ENCODE data around the gene FOXJ3. TPM values are rescaled to one million over a fixed set of nuclear protein-coding genes. Genes with fewer than 3 reads are reported as not detected.

FOXJ3 gene
- total and polyA plus RNA-seq, 2 of the 13 experiments (the other 11 are each of a cell fraction or from before 2014, with no cell fraction given), result 16.6 to 48.5 TPM

DNA sequence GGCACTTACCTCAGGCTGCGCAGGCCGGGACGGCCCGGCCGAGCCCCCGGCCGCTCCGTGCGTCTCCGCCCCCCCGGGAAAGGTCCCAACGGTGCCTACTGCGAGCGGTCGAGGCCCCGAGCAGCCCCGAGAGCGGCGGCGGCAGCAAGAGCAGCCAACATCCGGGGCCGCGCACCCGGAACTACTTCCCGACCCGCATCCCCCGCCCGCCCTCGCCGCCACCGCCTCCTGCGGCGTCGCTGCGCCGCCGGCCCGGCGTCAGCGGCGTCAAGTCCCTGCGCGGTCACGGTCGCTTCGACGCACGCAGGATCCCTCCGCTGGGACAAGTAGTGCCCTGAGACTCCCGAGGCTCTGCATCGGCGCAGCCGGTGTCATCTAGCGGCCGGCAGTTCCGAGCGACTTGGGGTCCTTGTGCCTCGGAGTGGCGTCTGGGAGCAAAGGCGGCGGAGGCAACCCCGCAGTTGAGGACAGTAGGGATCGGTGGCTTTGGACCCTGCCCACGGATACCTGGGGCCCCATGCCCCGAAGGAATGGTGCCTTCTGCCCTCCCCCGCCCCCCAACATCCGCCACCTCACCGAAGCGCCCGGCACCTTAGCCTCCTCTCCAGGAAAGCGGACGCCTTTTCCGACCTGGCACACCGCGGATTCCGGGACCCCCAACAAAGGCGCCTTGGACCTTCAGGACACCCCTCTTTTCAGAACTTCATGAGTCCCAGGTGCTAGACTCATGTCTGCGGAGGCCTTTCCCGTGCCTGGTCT is at the start of gene FOXJ3 (continued):
- TF ChIP-seq, protein P1, sequence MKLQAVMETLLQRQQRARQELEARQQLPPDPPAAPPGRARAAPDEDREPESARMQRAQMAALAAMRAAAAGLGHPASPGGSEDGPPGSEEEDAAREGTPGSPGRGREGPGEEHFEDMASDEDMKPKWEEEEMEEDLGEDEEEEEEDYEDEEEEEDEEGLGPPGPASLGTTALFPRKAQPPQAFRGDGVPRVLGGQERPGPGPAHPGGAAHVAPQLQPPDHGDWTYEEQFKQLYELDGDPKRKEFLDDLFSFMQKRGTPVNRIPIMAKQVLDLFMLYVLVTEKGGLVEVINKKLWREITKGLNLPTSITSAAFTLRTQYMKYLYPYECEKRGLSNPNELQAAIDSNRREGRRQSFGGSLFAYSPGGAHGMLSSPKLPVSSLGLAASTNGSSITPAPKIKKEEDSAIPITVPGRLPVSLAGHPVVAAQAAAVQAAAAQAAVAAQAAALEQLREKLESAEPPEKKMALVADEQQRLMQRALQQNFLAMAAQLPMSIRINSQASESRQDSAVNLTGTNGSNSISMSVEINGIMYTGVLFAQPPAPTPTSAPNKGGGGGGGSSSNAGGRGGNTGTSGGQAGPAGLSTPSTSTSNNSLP (IDR thresholded peaks at IDR 0.05; ENCODE audit: low read depth, low read length), result peak; percentile 49; the same call in 1 of the 2 replicates
- TF ChIP-seq SATB2 (CRISPR knock-in tag; IDR thresholded peaks at IDR 0.05) (peak; percentile 26; the same call in 1 of the 2 replicates), ZNF260 (CRISPR knock-in tag; IDR thresholded peaks at IDR 0.05; ENCODE audit: borderline replicate concordance, low read depth) (no peak), ZNF772 (CRISPR knock-in tag; IDR thresholded peaks at IDR 0.05) (peak; percentile 92; the same call in 1 of the 2 replicates), ZNF510 (CRISPR knock-in tag; IDR thresholded peaks at IDR 0.05; ENCODE audit: low read depth) (no peak), EEA1 (CRISPR knock-in tag; IDR thresholded peaks at IDR 0.05; ENCODE audit: borderline replicate concordance) (no peak), ZNF597 (CRISPR knock-in tag; IDR thresholded peaks at IDR 0.05) (no peak), ZNF484 (CRISPR knock-in tag; IDR thresholded peaks at IDR 0.05; ENCODE audit: borderline replicate concordance, low read depth) (no peak), ZFP37 (CRISPR knock-in tag; IDR thresholded peaks at IDR 0.05; ENCODE audit: borderline replicate concordance) (no peak), NFIB (CRISPR knock-in tag; IDR thresholded peaks at IDR 0.05; ENCODE audit: borderline replicate concordance) (no peak), BCL6 (CRISPR knock-in tag; IDR thresholded peaks at IDR 0.05) (peak; percentile 72), YEATS2 (CRISPR knock-in tag; IDR thresholded peaks at IDR 0.05; ENCODE audit: borderline replicate concordance) (peak; percentile 97), SRSF9 (IDR thresholded peaks at IDR 0.05; ENCODE audit: borderline replicate concordance, insufficient read depth, low read depth, low read length, poor library complexity, severe bottlenecking) (no peak), GATAD2A (CRISPR knock-in tag; IDR thresholded peaks at IDR 0.05) (peak; percentile 73), TARDBP (CRISPR knock-in tag; IDR thresholded peaks at IDR 0.05) (peak; percentile 93), ASH2L (IDR thresholded peaks at IDR 0.05; ENCODE audit: insufficient read length, low read depth, low read length) (peak; percentile 92)
- TF ChIP-seq, protein P2, sequence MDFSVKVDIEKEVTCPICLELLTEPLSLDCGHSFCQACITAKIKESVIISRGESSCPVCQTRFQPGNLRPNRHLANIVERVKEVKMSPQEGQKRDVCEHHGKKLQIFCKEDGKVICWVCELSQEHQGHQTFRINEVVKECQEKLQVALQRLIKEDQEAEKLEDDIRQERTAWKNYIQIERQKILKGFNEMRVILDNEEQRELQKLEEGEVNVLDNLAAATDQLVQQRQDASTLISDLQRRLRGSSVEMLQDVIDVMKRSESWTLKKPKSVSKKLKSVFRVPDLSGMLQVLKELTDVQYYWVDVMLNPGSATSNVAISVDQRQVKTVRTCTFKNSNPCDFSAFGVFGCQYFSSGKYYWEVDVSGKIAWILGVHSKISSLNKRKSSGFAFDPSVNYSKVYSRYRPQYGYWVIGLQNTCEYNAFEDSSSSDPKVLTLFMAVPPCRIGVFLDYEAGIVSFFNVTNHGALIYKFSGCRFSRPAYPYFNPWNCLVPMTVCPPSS (IDR thresholded peaks at IDR 0.05), result no peak
- TF ChIP-seq, protein P3, sequence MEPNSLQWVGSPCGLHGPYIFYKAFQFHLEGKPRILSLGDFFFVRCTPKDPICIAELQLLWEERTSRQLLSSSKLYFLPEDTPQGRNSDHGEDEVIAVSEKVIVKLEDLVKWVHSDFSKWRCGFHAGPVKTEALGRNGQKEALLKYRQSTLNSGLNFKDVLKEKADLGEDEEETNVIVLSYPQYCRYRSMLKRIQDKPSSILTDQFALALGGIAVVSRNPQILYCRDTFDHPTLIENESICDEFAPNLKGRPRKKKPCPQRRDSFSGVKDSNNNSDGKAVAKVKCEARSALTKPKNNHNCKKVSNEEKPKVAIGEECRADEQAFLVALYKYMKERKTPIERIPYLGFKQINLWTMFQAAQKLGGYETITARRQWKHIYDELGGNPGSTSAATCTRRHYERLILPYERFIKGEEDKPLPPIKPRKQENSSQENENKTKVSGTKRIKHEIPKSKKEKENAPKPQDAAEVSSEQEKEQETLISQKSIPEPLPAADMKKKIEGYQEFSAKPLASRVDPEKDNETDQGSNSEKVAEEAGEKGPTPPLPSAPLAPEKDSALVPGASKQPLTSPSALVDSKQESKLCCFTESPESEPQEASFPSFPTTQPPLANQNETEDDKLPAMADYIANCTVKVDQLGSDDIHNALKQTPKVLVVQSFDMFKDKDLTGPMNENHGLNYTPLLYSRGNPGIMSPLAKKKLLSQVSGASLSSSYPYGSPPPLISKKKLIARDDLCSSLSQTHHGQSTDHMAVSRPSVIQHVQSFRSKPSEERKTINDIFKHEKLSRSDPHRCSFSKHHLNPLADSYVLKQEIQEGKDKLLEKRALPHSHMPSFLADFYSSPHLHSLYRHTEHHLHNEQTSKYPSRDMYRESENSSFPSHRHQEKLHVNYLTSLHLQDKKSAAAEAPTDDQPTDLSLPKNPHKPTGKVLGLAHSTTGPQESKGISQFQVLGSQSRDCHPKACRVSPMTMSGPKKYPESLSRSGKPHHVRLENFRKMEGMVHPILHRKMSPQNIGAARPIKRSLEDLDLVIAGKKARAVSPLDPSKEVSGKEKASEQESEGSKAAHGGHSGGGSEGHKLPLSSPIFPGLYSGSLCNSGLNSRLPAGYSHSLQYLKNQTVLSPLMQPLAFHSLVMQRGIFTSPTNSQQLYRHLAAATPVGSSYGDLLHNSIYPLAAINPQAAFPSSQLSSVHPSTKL (CRISPR knock-in tag; IDR thresholded peaks at IDR 0.05), result peak; percentile 83
- TF ChIP-seq, protein P4, sequence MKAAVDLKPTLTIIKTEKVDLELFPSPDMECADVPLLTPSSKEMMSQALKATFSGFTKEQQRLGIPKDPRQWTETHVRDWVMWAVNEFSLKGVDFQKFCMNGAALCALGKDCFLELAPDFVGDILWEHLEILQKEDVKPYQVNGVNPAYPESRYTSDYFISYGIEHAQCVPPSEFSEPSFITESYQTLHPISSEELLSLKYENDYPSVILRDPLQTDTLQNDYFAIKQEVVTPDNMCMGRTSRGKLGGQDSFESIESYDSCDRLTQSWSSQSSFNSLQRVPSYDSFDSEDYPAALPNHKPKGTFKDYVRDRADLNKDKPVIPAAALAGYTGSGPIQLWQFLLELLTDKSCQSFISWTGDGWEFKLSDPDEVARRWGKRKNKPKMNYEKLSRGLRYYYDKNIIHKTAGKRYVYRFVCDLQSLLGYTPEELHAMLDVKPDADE (CRISPR knock-in tag; IDR thresholded peaks at IDR 0.05), result no peak
